IPS DF 4.7 (cell line): ENCODE results near the gene SUSD2.
"Not testable (repeated sequence)": the region's sequence is repeated elsewhere in the genome, so short reads cannot be mapped to it uniquely, and the experiment has no call there.

ENCODE experiments used
- DNase-seq: peaks from one replicate; pipeline ENCODE4 v3.0.0-alpha.2; 2013; ENCODE audit warnings: low spot score; ENCODE audit errors: extremely low read depth

The SUSD2 gene

GRCh38 chr22:24181088-24181995 lies at the start of gene SUSD2:
TSS of gene SUSD2 (plus strand) at chr22:24181487. CDS start at chr22:24181520, 33 bp downstream.
- DNase-seq, result no peak

- no peak for DNase-seq
These were observed 47.9 kb upstream of the SUSD2 start for GRCh38 chr22:24133187-24133965.

- no peak for DNase-seq
These were observed 47.0 kb upstream of the SUSD2 start for GRCh38 chr22:24134090-24134846.

GRCh38 chr22:24136533-24136932 lies 44.8 kb upstream of the SUSD2 start:
- DNase-seq, result not testable (repeated sequence)

- no peak for DNase-seq
These were observed 43.7 kb upstream of the SUSD2 start for GRCh38 chr22:24137595-24137994.

- no peak for DNase-seq
These were observed 42.5 kb upstream of the SUSD2 start for GRCh38 chr22:24138649-24139420.

- no peak for DNase-seq
These were observed 40.9 kb upstream of the SUSD2 start for GRCh38 chr22:24140357-24140756.

- no peak for DNase-seq
These were observed 39.7 kb upstream of the SUSD2 start for GRCh38 chr22:24141586-24141985.

- DNase-seq, result no peak
These were observed 39.0 kb upstream of the SUSD2 start for GRCh38 chr22:24142241-24142640.

GRCh38 chr22:24142831-24143230 lies 38.5 kb upstream of the SUSD2 start:
- no peak for DNase-seq

- DNase-seq, result no peak
These were observed 37.1 kb upstream of the SUSD2 start for GRCh38 chr22:24144056-24144777.

- no peak for DNase-seq
These were observed 36.6 kb upstream of the SUSD2 start for GRCh38 chr22:24144778-24145085.

- no peak for DNase-seq
These were observed 35.7 kb upstream of the SUSD2 start for GRCh38 chr22:24145446-24146193.

GRCh38 chr22:24146194-24146616 lies 35.1 kb upstream of the SUSD2 start:
- no peak for DNase-seq

GRCh38 chr22:24146791-24147353 lies 34.4 kb upstream of the SUSD2 start:
- DNase-seq, result no peak

GRCh38 chr22:24147666-24148065 lies 33.6 kb upstream of the SUSD2 start:
- no peak for DNase-seq

GRCh38 chr22:24148266-24149197 lies 32.8 kb upstream of the SUSD2 start:
- no peak for DNase-seq

- DNase-seq, result no peak
These were observed 32.1 kb upstream of the SUSD2 start for GRCh38 chr22:24149198-24149590.
